Osteoblast (primary cell): ENCODE data around the gene HSPB9. TPM values are rescaled to one million over a fixed set of nuclear protein-coding genes. Genes with fewer than 3 reads are reported as not detected.
A peak's percentile ranks its signal among the peaks of the same experiment; 100 is the strongest.

Source experiments
- DNase-seq: peaks from one replicate; pipeline ENCODE4 v3.0.0; 2011; ENCODE audit warnings: low spot score, mixed read lengths; ENCODE audit not compliant: insufficient read length; ENCODE audit errors: missing footprints
- H2AFZ ChIP-seq: 2 replicates; pipeline ENCODE4 v1.6.0; 2011; ENCODE audit warnings: mild to moderate bottlenecking, low read length
- H3K27ac ChIP-seq: 2 replicates; pipeline ENCODE4 v1.5.1; 2011; ENCODE audit warnings: mild to moderate bottlenecking, low read depth, low read length, moderate library complexity
- H3K27me3 ChIP-seq: 2 replicates; pipeline ENCODE4 v1.6.0; 2012; ENCODE audit warnings: mild to moderate bottlenecking, control low read depth, inconsistent platforms, low read length, moderate library complexity; ENCODE audit not compliant: insufficient read depth
- H3K36me3 ChIP-seq: 2 replicates; pipeline ENCODE4 v1.5.1; 2011; ENCODE audit warnings: mild to moderate bottlenecking, low read length, control low read depth, moderate library complexity; ENCODE audit not compliant: insufficient read depth
- H3K4me1 ChIP-seq: 2 replicates; pipeline ENCODE4 v1.5.1; 2011; ENCODE audit warnings: mild to moderate bottlenecking, low read length, control low read depth, moderate library complexity; ENCODE audit not compliant: insufficient read depth
- H3K4me2 ChIP-seq: 2 replicates; pipeline ENCODE4 v1.6.0; 2011; ENCODE audit warnings: mild to moderate bottlenecking, low read length; ENCODE audit not compliant: insufficient read depth
- H3K4me3 ChIP-seq: fragments of 200-600 bp; sonication (generic); 3 replicates; pipeline ENCODE4 v1.5.1; 2012; ENCODE audit warnings: mild to moderate bottlenecking, low read length, inconsistent platforms; ENCODE audit not compliant: insufficient read depth
- H3K79me2 ChIP-seq: 2 replicates; pipeline ENCODE4 v1.6.0; 2012; ENCODE audit warnings: mild to moderate bottlenecking, low read length, control low read depth, inconsistent platforms; ENCODE audit not compliant: insufficient read depth
- H3K9me3 ChIP-seq: 2 replicates; pipeline ENCODE4 v1.5.1; 2011; ENCODE audit warnings: low read depth, low read length, control low read depth
- H4K20me1 ChIP-seq: 2 replicates; pipeline ENCODE4 v1.6.0; 2012; ENCODE audit warnings: mild to moderate bottlenecking, low read length, control low read depth; ENCODE audit not compliant: insufficient read depth
- total RNA-seq: library from RNA; depleted of rRNA; stranded (reverse); fragments of >200 nt; gene quantifications from 2 replicates; pipeline ENCODE4 v1.2.3, GENCODE V29; 2012
- TF ChIP-seq, protein P1 (sequence below): IDR thresholded peaks from 2 replicates; pipeline ENCODE4 v1.5.1; 2011; ENCODE audit warnings: mild to moderate bottlenecking, low read depth, low read length, moderate library complexity; ENCODE audit errors: extremely low read depth

HSPB9 gene
- total RNA-seq, 1 donor, result not detected

GRCh38 chr17:42110301-42111264 is 12.0 kb upstream of the HSPB9 start:
- Histone ChIP-seq H4K20me1 (no peaks in the 10 kb centered on the region), H3K79me2 (no peaks in the 10 kb centered on the region), H3K36me3 (peaks cover 9% of the 10 kb centered on the region), H3K4me3 (no peak overlapping the region), H3K4me1 (peaks cover 12% of the 10 kb centered on the region), H3K27ac (no peak overlapping the region), H3K9me3 (no peaks in the 10 kb centered on the region), H3K27me3 (no peaks in the 10 kb centered on the region), H3K4me2 (no peak overlapping the region), H2AFZ (no peak overlapping the region)
- no peak for DNase-seq
- TF ChIP-seq, protein P1, sequence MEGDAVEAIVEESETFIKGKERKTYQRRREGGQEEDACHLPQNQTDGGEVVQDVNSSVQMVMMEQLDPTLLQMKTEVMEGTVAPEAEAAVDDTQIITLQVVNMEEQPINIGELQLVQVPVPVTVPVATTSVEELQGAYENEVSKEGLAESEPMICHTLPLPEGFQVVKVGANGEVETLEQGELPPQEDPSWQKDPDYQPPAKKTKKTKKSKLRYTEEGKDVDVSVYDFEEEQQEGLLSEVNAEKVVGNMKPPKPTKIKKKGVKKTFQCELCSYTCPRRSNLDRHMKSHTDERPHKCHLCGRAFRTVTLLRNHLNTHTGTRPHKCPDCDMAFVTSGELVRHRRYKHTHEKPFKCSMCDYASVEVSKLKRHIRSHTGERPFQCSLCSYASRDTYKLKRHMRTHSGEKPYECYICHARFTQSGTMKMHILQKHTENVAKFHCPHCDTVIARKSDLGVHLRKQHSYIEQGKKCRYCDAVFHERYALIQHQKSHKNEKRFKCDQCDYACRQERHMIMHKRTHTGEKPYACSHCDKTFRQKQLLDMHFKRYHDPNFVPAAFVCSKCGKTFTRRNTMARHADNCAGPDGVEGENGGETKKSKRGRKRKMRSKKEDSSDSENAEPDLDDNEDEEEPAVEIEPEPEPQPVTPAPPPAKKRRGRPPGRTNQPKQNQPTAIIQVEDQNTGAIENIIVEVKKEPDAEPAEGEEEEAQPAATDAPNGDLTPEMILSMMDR, result no peak

GRCh38 chr17:42111265-42111636 is 11.4 kb upstream of the HSPB9 start:
- Histone ChIP-seq H3K4me2 (peak overlapping the region; percentile 96), H3K4me3 (peak overlapping the region; percentile 82), H3K9me3 (no peaks in the 10 kb centered on the region), H3K79me2 (no peaks in the 10 kb centered on the region), H4K20me1 (peaks cover under 1% of the 10 kb centered on the region), H3K36me3 (peaks cover 13% of the 10 kb centered on the region), H2AFZ (no peak overlapping the region), H3K4me1 (peaks cover 12% of the 10 kb centered on the region), H3K27me3 (no peaks in the 10 kb centered on the region), H3K27ac (no peak overlapping the region)
- TF ChIP-seq, protein P1, result no peak
- no peak for DNase-seq

DNA sequence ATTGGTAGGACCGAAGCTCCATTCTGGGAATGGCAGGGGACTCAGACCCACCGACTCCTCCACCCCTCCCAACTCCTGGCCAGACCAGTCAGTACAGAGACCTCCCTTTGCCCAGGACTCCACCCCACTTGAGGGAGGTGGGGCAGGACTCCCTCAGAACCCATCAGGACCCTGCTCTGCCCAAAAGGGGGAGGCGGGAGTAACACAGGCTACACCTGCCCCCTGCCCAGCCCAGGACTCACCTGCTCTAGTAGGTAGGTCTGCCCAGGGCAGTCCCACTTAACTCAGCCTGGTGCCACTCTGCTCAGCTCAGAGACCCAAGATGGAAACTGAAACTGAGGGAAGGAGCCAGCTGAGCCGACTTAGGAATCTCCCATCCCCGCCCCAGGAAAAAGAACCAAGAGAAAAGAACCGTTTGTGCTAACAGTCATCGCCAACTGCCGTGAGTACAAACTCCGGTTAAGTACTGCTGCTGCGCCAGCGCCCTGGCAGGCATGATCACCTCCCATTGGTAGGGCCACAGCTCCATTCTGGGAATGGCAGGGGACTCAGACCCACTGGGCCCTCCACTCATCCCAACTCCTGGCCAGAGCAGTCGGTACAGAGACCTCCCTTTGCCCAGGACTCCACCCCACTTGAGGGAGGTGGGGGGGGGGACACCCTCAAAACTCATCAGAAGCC is 10.6 kb upstream of the HSPB9 start:
- Histone ChIP-seq H3K27ac (peak overlapping the region; percentile 56), H3K27me3 (no peaks in the 10 kb centered on the region), H2AFZ (peak overlapping the region; percentile 78), H3K36me3 (peaks cover 19% of the 10 kb centered on the region), H3K79me2 (no peaks in the 10 kb centered on the region), H3K9me3 (no peaks in the 10 kb centered on the region), H3K4me3 (peak overlapping the region; percentile 82), H3K4me1 (peaks cover 12% of the 10 kb centered on the region), H4K20me1 (peaks cover 5% of the 10 kb centered on the region), H3K4me2 (peak overlapping the region; percentile 96)
- TF ChIP-seq, protein P1, result no peak
- DNase-seq, result peak; percentile 98

- Histone ChIP-seq H3K4me1 (peaks cover 12% of the 10 kb centered on the region), H3K79me2 (no peaks in the 10 kb centered on the region), H3K9me3 (no peaks in the 10 kb centered on the region), H3K27me3 (no peaks in the 10 kb centered on the region), H3K4me2 (peak within 1 kb of the TSS; percentile 96), H4K20me1 (peaks cover 6% of the 10 kb centered on the region), H3K36me3 (peaks cover 22% of the 10 kb centered on the region), H2AFZ (peak within 1 kb of the TSS; percentile 91), H3K27ac (peak within 1 kb of the TSS; percentile 81), H3K4me3 (peak within 1 kb of the TSS; percentile 82)
- DNase-seq, result peak; percentile 99
- TF ChIP-seq, protein P1, result no peak
Measured at GRCh38 chr17:42112552-42113176, 9.9 kb upstream of the HSPB9 start, which contains the start of gene DHX58. TSS of gene DHX58 (minus strand) at chr17:42112714. CDS start at chr17:42111892, 822 bp downstream.
